ENCODE results near the gene CRBN. TPM values are rescaled to one million over a fixed set of nuclear protein-coding genes. Genes with fewer than 3 reads are reported as not detected.

Gene CRBN
- total and polyA plus RNA-seq, 10 donors: 33.4 to 123 (median 82.0) TPM

- Histone ChIP-seq H3K9me3 (no peaks in the 10 kb centered on the region), H3K4me1 (peaks cover 0 to 10% (median 0%) of the 10 kb centered on the region in 6 donors), H3K36me3 (peaks cover 0 to 100% (median 87%) of the 10 kb centered on the region in 6 donors), H3K27ac (no peak overlapping the region), H3K27me3 (replicated peaks in 1 of 7) (no peaks in the 10 kb centered on the region), H3K4me3 (no peak overlapping the region)
- DNase-seq: no peak
- TF ChIP-seq CTCF (IDR thresholded peaks at IDR 0.05 in 8 of 11, conservative IDR thresholded peaks at IDR 0.05 in 3 of 11) (no peak), POLR2AphosphoS5 (IDR thresholded peaks at IDR 0.05) (no peak), POLR2A (IDR thresholded peaks at IDR 0.05) (no peak)
- intact Hi-C loops (cut with DNase I; ENCODE audit: low total_unique reads): no loop called here
These were observed 37.6 kb downstream of the CRBN start for GRCh38 chr3:3141939-3142338.

GRCh38 chr3:3137526-3137925 lies 42.0 kb downstream of the CRBN start:
- 92 to 97% (median 94%) methylated on average over 6 of the region's 6 CpGs for WGBS, 5 donors
- Histone ChIP-seq H3K4me1 (peaks cover 0 to 45% (median 9%) of the 10 kb centered on the region in 6 donors), H3K27me3 (replicated peaks in 1 of 7) (no peaks in the 10 kb centered on the region), H3K9me3 (no peaks in the 10 kb centered on the region), H3K27ac (no peak overlapping the region), H3K36me3 (peaks cover 0 to 94% (median 57%) of the 10 kb centered on the region in 6 donors), H3K4me3 (no peak overlapping the region)
- TF ChIP-seq POLR2AphosphoS5 (IDR thresholded peaks at IDR 0.05) (no peak), POLR2A (IDR thresholded peaks at IDR 0.05) (no peak), CTCF (IDR thresholded peaks at IDR 0.05 in 8 of 11, conservative IDR thresholded peaks at IDR 0.05 in 3 of 11) (no peak)
- no peak for DNase-seq
- intact Hi-C loops (cut with DNase I; ENCODE audit: low total_unique reads): no loop called here

DNA sequence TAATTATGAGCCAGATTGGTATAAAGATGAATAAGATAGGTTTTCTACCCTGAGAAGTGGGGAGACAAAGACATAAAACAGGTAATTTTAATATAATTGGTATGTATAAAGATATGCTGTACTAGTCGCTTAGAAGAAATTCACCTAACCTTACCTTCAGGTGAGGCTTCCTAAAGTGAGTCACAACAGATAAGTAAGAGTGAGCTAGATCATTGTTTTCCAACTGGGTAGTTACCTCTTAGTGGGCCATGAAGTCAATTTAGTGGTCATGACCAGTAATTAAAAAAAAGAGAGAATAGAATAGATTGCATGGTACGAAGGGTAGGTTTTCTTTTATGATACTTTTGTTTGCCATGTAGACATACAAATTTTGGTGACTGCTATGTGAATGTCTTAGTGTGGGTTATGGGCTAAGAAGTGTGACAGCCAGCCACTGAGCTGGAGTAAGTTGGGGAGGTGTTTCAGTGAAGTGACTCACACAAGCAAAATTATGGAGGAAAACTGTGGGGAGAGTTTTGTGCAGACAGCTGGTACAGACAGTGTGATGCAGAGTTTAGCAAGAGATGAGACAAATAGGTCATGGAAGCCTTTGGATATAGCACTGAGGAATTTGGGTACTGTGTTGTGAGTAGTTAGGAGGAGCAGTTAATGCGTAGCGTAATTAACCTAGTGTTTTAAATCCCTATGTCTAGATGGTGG lies 44.6 kb downstream of the CRBN start:
- H3K4me3 ChIP-seq: no peak overlapping the region

More for the DNA sequence above, 44.6 kb downstream of the CRBN start:
- Histone ChIP-seq H3K27ac (peak overlapping the region in 1 of 8 donors; percentile 45), H3K36me3 (peaks cover 0 to 83% (median 46%) of the 10 kb centered on the region in 6 donors), H3K27me3 (replicated peaks in 1 of 7) (no peaks in the 10 kb centered on the region), H3K9me3 (no peaks in the 10 kb centered on the region), H3K4me1 (peaks cover 0 to 46% (median 12%) of the 10 kb centered on the region in 6 donors)
- WGBS, 5 donors: 94 to 99% (median 96%) methylated on average over 4 of the region's 4 CpGs
- DNase-seq: no peak
- TF ChIP-seq POLR2A (IDR thresholded peaks at IDR 0.05) (no peak), CTCF (IDR thresholded peaks at IDR 0.05 in 8 of 11, conservative IDR thresholded peaks at IDR 0.05 in 3 of 11) (no peak), POLR2AphosphoS5 (IDR thresholded peaks at IDR 0.05) (no peak)
- intact Hi-C loops (cut with DNase I; ENCODE audit: low total_unique reads): no loop called here
